Transverse colon (tissue), 4 donors: ENCODE measurements around the gene EHD4. TPM values are rescaled to one million over a fixed set of nuclear protein-coding genes. Genes with fewer than 3 reads are reported as not detected.

Experiments used
- DNase-seq: peaks from one replicate; pipeline ENCODE4 v3.0.0-alpha.2; 2019
- H3K27ac ChIP-seq, 4 donors: fragments of 200-600 bp; sonication (generic); 2 replicates each; pipeline ENCODE4 v1.5.1; 2016 to 2018; ENCODE audit warnings: inconsistent platforms in 4 of 4
- H3K27me3 ChIP-seq: fragments of 200-600 bp; sonication (generic); 2 replicates; pipeline ENCODE4 v1.5.1; 2017; ENCODE audit warnings: inconsistent platforms
- H3K36me3 ChIP-seq, 4 donors: fragments of 200-600 bp; sonication (generic); 2 replicates each; pipeline ENCODE4 v1.5.1; 2017 to 2019; ENCODE audit warnings: inconsistent platforms in 4 of 4
- H3K4me1 ChIP-seq, 4 donors: fragments of 200-600 bp; sonication (generic); 2 replicates each; pipeline ENCODE4 v1.5.1; 2017 to 2020; ENCODE audit warnings: inconsistent platforms in 4 of 4
- H3K4me3 ChIP-seq, 4 donors: fragments of 200-600 bp; sonication (generic); 1 replicate in 1 of 4; 2 replicates in 3 of 4; pipeline versions ENCODE4 v1.5.1 to v1.6.1; 2017 to 2019; ENCODE audit warnings: inconsistent platforms in 4 of 4
- H3K9me3 ChIP-seq, 2 donors: fragments of 200-600 bp; sonication (generic); 2 replicates each; pipeline ENCODE4 v1.5.1; 2017 to 2019; ENCODE audit warnings: inconsistent platforms in 2 of 2
- EP300 ChIP-seq: sonication (generic); formaldehyde crosslinking; IDR thresholded peaks from one replicate; pipeline ENCODE4 v1.6.1; 2017; ENCODE audit warnings: antibody characterized with exemption, low read depth
- POLR2A ChIP-seq: fragments of 450-650 bp; IDR thresholded peaks from one replicate; pipeline ENCODE4 v1.6.1; 2016; ENCODE audit warnings: antibody characterized with exemption, mild to moderate bottlenecking, moderate library complexity
- POLR2AphosphoS5 ChIP-seq, 3 donors: sonication (generic); formaldehyde crosslinking; IDR thresholded peaks; one replicate each; pipeline ENCODE4 v1.6.1; 2016; ENCODE audit warnings: antibody characterized with exemption in 3 of 3
- WGBS, 2 donors: methylation state at CpG; one replicate each; pipeline ENCODE4 v1.1.5; 2018; ENCODE audit warnings: low coverage in 1 of 2; 5-methylcytosine and 5-hydroxymethylcytosine counted together
- in situ Hi-C, 4 donors: fragments of 200-750 bp; cut with MboI; loops; one replicate each; pipeline versions ENCODE4 v1.15.0 to v1.15.1; 2017; ENCODE audit warnings: low sequenced_read_pairs in 3 of 4, low pct_ligation_motif_present in 1 of 4, low pct_unique_long_range_greater_than_20kb in 1 of 4
- intact Hi-C: fragments of 100-400 bp; cut with DNase I; formaldehyde crosslinking; loops from one replicate; pipeline ENCODE4 v1.15.1; 2023; ENCODE audit warnings: low total_unique reads
- total RNA-seq, 4 donors: library from RNA; depleted of rRNA; stranded (reverse); fragments of >200 nt; gene quantifications; one replicate each; pipeline ENCODE4 v1.1.0, GENCODE V29; 2016
- TF ChIP-seq, protein P1 (sequence below), 5 experiments: fragments of 200-600 bp in 3 of 5; fragments of 450-650 bp in 2 of 5; sonication (generic) in 3 of 5; IDR thresholded peaks; 1 replicate in 2 of 5; 2 replicates in 3 of 5; pipeline ENCODE4 v1.5.1; 2016 to 2017; ENCODE audit warnings: antibody characterized with exemption in 5 of 5, inconsistent platforms in 3 of 5, mild to moderate bottlenecking in 2 of 5, moderate library complexity in 1 of 5

Gene EHD4
- total RNA-seq, 4 donors from 2014 or later = 16.9 to 55.4 (median 35.5) TPM

DNA sequence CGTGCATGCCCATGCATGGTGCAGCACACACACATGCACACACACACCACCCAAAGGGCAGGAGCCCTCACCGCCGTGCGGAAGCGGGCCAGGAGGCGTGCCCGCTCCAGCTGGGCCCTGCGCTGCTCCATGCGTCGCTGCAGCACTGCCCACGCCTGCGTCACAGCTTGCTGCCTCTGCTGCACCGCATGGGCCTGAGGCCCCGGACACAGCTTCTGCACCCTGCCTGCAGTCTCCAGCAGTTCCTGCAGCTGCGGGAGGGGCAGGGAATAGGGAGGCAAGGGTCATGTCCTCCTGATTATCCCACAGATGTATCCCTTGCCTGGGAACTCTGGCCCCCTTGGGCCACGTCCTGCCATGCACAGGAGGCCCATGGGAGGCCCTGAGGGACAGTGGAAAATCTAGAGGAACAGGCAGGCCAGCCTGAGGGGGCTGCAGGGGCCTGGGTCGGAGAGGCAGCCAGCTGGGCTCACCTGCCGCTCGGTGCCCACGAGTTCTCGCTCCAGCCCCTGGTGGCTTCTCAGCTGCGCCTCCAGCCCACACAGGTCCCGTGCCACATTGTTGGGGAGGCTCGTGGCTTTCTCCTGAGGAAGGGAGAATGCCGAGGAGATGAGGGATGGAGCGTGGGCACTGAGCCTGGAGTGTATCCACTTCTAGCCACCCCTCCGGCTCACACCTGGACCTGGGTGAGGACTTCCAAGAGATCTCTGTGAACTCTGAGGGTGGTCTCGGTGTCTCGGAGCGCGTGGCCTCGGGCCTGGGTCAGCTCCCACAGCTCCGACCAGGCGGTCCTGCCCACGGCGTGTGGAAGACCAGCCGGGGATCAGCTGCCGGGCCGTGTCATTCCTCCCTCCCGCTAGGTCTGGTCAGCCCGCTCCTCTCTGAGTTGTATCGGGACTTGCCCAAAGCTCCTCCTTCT is 102.3 kb downstream of the EHD4 start:
- no peaks in the 10 kb centered on the region for H3K9me3 ChIP-seq
- TF ChIP-seq POLR2AphosphoS5 (IDR thresholded peaks at IDR 0.05) (no peak), POLR2A (no peak), EP300 (no peak)
- TF ChIP-seq, protein P1, sequence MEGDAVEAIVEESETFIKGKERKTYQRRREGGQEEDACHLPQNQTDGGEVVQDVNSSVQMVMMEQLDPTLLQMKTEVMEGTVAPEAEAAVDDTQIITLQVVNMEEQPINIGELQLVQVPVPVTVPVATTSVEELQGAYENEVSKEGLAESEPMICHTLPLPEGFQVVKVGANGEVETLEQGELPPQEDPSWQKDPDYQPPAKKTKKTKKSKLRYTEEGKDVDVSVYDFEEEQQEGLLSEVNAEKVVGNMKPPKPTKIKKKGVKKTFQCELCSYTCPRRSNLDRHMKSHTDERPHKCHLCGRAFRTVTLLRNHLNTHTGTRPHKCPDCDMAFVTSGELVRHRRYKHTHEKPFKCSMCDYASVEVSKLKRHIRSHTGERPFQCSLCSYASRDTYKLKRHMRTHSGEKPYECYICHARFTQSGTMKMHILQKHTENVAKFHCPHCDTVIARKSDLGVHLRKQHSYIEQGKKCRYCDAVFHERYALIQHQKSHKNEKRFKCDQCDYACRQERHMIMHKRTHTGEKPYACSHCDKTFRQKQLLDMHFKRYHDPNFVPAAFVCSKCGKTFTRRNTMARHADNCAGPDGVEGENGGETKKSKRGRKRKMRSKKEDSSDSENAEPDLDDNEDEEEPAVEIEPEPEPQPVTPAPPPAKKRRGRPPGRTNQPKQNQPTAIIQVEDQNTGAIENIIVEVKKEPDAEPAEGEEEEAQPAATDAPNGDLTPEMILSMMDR (IDR thresholded peaks at IDR 0.05) = no peak
- no peaks in the 10 kb centered on the region for H3K27me3 ChIP-seq
- in situ Hi-C loops = no loop called here
- DNase-seq = no peak
- 89% methylated on average over 42 of the region's 42 CpGs; no CpG with 5 or more reads in 1 of the 2 donors for WGBS, 2 donors
- no peaks in the 10 kb centered on the region for H3K4me1 ChIP-seq
- no peak overlapping the region for H3K27ac ChIP-seq
- H3K36me3 ChIP-seq = no peaks in the 10 kb centered on the region
- H3K4me3 ChIP-seq = no peak overlapping the region
- intact Hi-C loops = no loop called here

DNA sequence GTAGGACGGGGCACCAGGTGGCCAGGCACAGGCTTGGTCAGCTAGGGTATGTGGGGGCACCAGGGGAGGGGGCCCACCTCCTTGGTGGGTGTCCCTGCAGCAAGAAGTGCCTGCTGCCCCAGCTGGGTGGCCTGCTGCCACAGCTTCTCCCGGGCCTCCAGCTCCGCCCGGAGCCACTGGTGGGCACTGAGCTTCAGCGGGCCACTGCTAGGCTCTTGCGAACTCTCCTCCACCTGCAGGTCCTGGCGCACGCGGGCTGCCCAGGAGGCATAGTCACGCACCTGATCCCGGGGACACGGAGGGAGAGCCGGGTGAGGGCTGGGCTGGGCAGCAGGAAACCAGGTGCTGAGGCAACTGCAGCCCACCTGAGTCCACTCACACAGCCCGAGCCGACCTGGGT is 104.0 kb downstream of the EHD4 start:
- 86% methylated on average over 14 of the region's 15 CpGs; no CpG with 5 or more reads in 1 of the 2 donors for WGBS, 2 donors
- TF ChIP-seq, protein P1 (IDR thresholded peaks at IDR 0.05) = no peak
- no peak for TF ChIP-seq POLR2A
- no peak for TF ChIP-seq POLR2AphosphoS5 (IDR thresholded peaks at IDR 0.05)
- no peak for TF ChIP-seq EP300
- in situ Hi-C loops = no loop called here
- no peak overlapping the region for H3K4me3 ChIP-seq
- intact Hi-C loops = no loop called here
- H3K36me3 ChIP-seq = no peaks in the 10 kb centered on the region
- no peak overlapping the region for H3K27ac ChIP-seq
- no peak for DNase-seq
- H3K9me3 ChIP-seq = no peaks in the 10 kb centered on the region
- H3K4me1 ChIP-seq = no peaks in the 10 kb centered on the region
- H3K27me3 ChIP-seq = no peaks in the 10 kb centered on the region

DNA sequence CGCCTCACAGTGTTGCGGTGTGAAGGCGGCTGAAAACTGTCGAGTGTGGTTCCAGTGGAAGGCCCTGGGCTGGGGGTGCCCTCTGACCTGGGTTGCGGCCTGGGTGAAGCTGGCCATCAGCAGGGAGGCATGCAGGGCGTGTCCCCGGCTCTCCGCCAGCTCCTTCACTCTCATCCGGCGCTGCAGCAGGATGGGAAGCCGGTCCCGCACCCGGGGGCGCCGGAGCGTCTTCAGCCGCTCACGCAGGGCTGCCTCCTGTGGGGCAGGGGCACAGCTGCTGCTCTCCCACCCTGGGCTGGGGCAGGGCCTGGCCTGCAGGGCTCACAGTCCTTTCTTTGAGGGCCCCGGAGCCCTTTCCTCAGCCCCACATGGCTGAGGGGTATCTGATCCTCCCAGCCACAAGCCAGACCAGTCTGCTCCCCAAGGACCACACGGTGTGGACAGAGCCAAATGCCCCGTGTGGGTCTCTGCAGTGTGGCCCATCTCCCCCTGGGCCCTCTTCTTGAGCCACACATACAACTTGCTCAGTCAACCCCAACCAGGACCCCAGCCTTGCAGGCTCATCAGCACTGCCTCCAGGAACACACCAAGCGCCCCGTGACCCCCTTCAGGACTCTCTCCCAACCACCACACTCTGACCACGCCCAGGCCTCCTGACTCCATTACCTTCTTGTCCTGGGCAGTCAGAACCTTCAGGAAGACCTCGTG is 105.3 kb downstream of the EHD4 start:
- Histone ChIP-seq H3K27ac (no peak overlapping the region), H3K4me3 (no peak overlapping the region), H3K27me3 (no peaks in the 10 kb centered on the region), H3K9me3 (no peaks in the 10 kb centered on the region), H3K4me1 (peaks cover 0 to 4% (median 0%) of the 10 kb centered on the region in 4 donors), H3K36me3 (no peaks in the 10 kb centered on the region)
- WGBS, 2 donors = 85% methylated on average over 9 of the region's 25 CpGs; no CpG with 5 or more reads in 1 of the 2 donors
- in situ Hi-C loops = no loop called here
- TF ChIP-seq POLR2A = no peak
- TF ChIP-seq, protein P1 (IDR thresholded peaks at IDR 0.05) = no peak
- no peak for TF ChIP-seq POLR2AphosphoS5 (IDR thresholded peaks at IDR 0.05)
- TF ChIP-seq EP300 = no peak
- intact Hi-C loops = no loop called here
- no peak for DNase-seq

DNA sequence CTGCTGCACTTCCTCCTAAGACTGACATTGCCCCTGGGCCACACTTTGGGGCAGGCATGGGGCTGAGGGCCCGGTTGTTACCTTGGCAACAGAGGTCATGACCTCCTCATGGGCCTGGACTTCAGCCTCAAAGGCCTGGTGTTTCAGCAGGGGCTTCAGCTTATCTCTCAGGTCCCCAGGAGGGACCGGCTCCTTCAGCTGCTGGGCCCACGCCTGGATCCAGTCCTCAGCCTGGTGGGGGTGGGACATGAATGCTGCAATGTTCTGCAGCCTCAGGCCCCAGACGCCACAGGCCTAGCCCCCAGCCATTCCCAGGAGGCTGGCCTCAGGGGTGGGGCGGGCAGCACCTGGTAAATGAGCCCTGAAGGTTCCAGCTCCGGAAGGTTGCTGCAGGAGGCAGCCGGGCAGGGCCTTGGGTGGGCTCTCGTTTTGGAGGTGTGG is 106.1 kb downstream of the EHD4 start:
- WGBS, 2 donors = 77% methylated on average over 3 of the region's 8 CpGs; no CpG with 5 or more reads in 1 of the 2 donors
- no peaks in the 10 kb centered on the region for H3K27me3 ChIP-seq
- no peaks in the 10 kb centered on the region for H3K36me3 ChIP-seq
- H3K4me1 ChIP-seq = peaks cover 0 to 4% (median 0%) of the 10 kb centered on the region in 4 donors
- H3K9me3 ChIP-seq = no peaks in the 10 kb centered on the region
- no peak overlapping the region for H3K27ac ChIP-seq
- H3K4me3 ChIP-seq = no peak overlapping the region
- TF ChIP-seq, protein P1 (IDR thresholded peaks at IDR 0.05) = no peak
- TF ChIP-seq POLR2AphosphoS5 (IDR thresholded peaks at IDR 0.05) (no peak), POLR2A (no peak), EP300 (no peak)
- DNase-seq = no peak
- in situ Hi-C loops (no loop called here), intact Hi-C loops (no loop called here)
